GM10847 (cell line): ENCODE measurements around the gene DCAF10.

Experiments used
- POLR2A ChIP-seq: IDR thresholded peaks from 2 replicates; pipeline ENCODE4 v1.6.1; 2011; ENCODE audit not compliant: insufficient read length; ENCODE audit errors: extremely low read depth

Gene DCAF10

DNA sequence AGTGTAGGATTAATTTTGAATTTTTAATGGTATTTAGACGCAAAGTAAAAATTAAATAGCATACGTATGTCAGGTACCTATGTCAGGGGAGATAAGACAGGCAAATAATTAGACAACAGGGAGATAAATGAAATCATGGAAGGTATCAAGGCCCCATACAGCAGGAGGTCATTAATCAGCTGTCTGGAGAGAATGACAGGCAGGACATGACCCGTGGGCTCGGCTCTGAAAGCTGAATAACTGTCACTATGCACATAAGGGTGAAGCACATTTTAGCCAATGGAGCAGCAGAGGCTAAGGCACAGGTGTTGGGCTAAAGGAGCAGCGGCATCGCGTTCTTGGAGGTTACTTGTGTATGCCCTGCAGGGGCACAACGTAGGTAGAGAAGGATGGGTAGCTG, 91.5 kb downstream of the DCAF10 start:
- TF ChIP-seq POLR2A: no peak

DNA sequence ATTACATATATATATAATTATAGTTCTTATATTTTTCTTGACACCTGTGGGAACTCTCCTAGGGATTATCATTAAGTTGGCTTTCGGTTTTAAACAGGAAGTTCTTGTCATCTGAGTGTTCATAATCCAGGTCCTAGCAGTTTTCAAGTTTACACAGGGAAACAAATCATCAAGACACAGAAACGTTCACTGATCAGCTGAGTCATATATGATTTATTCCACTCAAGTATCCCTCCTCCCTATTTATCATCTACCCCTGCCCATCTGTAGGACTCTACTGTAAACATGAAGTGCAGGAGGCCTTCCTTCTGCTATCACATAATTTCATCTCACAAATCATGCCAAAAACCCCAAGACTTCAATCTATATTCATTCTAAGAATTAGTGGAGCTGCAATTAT, 97.1 kb downstream of the DCAF10 start:
- TF ChIP-seq POLR2A: no peak

DNA sequence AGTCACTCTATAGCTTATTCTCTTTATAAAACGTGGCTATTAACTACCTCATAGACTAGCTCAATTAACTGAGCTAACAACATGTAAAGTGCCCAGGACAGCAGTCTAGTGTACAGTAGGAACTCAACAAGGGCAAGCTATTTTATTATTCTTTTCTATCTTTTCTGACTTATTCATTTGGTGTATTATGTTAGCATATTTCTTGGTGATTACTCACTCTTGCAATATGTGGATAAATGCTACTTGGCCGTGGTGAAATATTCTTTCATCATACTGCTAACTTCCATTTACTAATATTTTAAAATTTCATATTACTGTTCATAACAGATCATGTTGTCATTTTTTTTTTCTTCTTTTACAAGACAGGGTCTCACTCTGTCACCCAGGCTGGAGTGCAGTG, 98.4 kb downstream of the DCAF10 start:
- TF ChIP-seq POLR2A: no peak

DNA sequence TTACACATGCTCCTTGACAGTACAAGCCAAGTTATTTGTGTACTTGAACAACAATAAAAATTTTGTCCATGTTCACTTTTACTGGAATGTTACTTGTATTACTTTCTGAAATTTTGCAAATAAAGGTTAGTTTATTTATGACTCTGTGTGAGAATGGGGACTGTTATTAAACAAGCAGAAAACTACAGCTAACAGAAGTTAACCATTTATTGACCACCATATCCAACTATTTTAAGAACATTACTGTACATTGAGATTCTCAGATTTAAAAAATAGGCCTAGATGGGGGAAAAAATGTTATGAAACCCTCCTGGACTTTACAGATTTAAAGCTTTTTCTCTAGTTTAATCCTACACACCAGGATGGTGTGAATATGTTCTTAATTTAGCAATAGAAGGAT, 101.5 kb downstream of the DCAF10 start:
- TF ChIP-seq POLR2A: no peak

DNA sequence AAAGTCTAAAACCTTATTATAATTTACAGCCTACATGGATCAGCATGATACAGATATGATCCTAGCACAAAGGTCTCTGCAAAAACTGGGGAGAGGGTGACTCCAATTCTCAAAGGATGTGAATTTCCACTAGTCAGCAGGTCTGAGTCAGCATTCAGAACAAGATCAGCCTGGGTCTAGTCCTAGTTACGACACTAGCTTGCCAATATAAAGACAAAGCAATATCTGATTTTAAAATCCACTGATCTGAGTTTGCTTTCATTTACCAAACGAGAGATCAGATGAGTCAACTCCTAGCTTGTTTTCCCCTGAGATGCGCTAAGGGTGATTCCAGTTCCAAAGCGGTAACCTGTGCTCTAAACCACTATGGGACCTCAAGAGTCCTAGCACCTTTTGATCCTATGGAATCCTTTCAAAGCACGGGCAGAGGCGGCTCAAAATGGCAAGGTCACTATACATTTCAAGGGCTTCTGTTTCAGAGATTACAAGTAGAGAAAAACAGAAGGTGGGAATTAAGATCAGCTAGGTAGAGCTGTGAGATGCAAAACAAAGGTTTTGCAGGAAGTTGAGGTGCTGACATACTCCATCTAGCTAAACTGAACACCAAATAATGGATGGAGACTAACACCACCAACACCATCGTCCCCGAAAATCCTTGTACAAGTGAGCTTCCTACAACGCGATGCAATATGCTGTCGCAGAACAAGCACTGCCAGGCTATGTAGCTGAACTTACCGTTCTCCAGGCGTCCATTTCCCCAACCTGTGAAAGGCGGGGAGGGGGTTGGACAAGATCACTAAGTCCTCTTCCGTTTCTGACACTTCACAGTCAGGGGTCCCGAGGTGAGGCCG, 102.4 kb downstream of the DCAF10 start:
- TF ChIP-seq POLR2A: no peak

DNA sequence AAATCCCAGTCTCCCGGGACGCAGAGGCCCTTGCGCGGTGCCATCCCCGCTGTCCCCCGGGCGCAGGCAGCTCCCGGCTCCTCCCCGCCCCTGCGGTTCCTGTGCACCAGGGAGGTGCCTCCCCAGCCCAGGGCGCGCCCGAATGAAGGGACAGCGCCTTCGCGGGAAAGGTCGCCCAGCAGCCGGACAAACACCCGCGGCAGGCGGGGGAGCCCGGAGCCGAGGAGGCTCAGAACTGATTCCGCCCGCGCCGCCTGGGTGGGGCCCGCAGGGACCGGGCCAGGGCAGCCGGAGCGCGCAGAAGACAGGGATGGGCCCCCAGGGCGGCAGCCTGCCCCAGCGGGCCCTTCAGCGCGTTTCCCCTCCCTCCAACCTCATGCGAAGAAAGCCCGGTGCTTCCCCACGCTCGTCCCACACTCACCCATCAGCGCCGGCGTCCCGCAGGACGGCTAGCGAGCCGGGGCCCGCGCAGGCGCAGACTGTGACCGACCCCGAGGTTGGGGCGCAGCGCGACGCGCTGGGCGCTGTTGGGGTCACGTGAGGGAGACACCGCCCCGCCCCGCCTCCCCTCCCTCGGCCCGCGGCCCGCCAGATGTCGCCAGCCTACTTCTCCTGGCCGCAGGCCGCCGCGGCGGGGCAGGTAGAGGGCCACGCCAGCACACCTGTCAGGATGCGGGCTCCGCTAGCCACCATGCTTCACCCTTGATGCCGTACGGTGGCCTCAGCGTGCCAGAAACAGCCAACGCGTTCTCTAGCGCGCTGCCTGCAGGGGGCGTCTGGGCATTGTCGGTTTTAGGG, 103.2 kb downstream of the DCAF10 start, which contains the start of gene SLC25A51:
Gene SLC25A51, minus strand, starts transcription at position 481 of the 798 bp plus-strand sequence. CDS start 15,577 bp downstream, outside the sequence.
- peak; percentile 63 for TF ChIP-seq POLR2A

DNA sequence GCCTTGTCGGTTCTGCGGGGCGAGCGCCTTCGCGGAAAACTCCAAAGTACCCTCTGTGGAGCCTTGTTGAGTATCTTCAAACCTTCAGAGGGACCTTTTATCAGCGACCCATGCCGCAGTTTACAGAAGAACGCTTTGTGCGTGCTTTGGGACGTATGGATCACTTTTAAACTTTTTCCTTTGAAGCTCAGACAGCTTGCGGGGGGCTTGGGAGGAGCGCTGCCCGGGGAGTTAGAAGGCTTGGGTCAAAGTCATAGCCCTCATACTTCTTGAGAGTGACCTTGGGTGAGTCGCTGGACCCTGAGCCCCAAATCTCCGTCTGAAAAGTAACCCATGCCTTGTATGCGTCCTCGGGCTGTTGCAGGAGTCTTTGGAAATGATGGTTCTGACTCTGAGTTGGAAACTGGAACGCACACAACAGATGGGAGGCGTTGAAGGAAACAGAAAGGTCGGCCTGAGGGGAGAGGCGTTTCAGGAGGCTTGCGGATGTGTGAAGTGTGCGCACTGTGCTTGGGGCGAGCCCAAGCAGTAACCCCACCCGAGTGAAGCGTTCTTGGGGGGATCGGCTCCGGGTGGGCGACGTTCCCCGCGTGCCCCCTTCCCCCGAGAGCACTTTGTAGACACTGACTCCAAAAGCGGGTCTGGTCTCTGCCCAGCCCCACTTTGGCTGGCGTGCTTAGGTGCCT, 104.0 kb downstream of the DCAF10 start:
- no peak for TF ChIP-seq POLR2A

DNA sequence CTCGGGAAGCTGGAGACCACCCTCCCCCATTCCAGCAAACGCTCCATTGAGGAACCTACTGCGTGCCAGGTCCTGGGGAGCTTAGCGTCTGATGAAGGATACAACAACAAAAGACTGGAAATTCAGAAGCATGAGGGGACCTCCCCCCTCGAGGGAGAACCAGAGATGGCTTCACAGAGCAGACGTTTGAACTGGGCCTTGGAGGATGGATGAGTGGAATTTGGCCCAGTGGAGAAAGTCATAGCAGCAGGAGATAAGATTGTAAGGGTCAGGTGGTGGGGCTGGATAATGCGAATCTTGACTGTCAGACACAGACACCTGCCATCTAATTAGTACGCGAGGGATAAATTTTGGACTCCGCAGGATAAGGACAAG, 104.5 kb downstream of the DCAF10 start:
- no peak for TF ChIP-seq POLR2A

DNA sequence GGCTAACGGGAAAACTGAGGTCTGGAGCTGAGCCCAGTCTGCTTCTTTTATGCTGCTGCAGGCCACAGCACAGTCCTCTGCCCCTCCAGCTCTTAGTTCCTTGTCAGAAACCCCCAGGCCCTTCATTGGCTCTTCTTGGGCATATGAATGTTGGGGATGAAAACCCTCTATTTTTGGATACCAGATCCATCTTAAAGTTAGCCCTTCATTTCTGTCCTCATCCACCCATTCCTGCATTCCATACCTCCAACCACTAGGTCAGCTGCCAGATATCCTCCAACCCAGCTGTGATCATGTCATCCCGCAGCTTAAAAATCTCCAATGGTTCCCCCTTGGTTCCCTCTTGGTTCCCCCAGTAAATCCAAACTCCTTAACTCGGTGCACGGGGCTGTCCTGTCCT, 105.2 kb downstream of the DCAF10 start:
- TF ChIP-seq POLR2A: no peak

DNA sequence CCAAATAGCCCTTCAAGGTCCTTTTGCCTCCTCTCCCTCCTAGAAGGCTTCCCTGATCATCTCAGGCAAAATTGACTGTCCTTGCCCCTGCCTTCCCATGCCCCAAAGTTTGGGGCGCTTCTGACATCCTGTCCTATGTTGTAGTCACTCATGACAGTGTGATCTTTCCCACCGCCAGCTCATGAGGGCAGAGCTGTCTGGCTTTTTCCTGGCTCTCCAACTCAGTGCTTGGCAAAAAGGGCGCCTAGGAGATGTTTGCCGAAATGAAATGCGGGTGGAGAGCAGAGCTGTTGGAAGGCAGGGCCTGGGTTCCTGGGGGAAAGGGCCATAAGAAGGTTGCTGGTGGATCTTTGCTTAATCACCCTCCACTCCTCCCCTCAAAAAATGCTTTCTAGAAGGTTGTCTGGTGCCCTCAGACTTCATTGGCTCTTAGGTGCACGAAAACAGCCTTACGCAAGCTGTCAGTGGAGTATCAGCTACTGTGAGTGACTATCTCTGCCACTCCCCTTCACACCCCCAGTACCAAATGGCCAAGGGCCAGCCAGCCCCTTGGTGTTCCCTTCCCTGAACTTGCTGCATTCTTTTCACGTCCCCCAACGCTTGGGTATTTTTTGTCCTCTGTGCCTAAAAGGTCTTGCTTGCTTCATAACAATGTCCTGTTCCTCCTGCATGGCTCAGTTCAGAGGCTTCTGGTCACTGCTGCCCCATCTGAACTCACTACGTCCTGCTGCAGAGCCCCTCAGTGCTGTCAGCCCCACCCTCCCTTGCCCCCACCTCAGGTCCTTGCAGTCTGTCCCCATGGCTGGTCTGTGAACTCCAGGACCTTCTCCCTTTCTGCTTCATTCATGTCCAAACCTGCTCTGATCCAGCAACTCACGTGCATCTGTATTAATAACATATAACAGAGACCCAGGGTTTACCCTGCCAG, 106.0 kb downstream of the DCAF10 start:
- no peak for TF ChIP-seq POLR2A

DNA sequence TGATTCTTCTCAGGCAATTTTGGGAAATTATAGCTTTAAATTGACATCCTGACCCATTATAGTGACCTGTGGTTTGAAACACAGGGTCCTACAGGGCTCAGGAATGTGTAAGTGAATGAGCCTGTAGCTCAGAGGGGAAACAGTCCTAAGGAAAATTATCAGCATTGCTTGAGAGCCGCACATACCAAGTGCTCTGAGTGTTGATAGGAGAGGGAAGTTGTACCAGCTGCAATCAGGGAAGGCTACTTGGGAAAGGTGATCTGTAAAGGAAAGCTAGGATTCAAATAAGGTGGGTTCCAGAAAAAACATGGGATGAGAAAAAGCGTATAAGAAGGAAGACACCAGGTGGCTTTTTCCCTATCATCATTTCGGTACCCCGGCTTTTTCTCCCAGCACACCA, 107.7 kb downstream of the DCAF10 start:
- TF ChIP-seq POLR2A: no peak

DNA sequence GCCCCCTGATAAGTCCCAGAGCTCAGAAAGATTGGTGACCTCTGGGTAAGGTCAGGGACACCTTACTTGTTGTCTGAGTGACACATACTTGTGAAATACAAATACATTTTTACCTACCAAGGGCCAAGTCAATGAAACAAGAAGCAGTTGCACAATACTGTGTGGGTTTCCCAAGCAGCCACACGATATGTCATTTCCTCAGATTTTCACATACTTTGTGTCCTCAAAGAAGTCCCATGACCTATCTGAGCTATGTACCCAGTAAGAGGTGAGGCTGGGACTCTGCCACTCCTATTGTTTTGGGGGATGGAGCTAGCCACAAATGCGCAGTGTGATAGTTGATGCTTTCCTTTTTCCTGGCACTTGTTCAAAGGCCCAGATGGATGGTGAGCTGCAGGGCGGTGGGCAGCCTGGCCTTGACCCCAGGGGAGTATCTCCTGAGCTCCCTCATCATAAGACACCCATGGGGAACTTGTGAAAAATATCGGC, 108.1 kb downstream of the DCAF10 start:
- TF ChIP-seq POLR2A: no peak

DNA sequence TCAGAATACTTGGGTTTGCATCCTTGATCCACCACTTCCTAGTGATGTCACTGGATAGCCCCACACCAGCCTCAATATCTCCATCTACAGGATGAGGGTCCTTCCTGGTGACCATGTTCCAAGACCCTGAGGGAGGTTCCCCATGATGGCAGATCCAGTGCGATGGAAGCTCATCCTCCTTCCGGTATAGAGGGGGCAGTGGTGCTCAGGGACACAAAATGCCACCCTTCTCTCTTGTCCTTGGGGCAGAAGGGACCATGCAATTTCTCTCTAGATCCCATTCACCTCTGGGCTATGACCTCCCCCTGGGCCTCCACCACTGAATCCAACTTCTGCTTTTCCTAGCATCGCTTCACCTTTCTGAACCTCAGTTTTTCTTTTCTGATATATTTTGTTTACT, 108.7 kb downstream of the DCAF10 start:
- TF ChIP-seq POLR2A: no peak

DNA sequence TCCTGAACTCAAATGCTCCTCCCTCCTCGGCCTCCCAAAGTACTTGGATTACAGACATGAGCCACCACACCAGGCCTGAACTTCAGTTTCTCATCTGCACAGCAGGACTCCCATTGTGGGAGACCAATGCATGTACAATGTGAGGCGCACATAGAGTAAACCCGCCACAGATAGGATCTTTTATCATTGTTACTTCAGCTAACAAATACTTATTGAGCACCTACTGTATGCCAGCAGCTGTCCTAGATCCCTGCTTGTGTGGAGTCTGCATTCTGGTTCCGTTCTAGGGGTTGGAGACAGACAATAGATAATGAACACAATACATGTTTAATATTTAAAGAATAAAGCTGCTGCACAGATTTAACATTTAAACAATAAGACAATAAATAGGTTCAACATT, 109.7 kb downstream of the DCAF10 start:
- no peak for TF ChIP-seq POLR2A

DNA sequence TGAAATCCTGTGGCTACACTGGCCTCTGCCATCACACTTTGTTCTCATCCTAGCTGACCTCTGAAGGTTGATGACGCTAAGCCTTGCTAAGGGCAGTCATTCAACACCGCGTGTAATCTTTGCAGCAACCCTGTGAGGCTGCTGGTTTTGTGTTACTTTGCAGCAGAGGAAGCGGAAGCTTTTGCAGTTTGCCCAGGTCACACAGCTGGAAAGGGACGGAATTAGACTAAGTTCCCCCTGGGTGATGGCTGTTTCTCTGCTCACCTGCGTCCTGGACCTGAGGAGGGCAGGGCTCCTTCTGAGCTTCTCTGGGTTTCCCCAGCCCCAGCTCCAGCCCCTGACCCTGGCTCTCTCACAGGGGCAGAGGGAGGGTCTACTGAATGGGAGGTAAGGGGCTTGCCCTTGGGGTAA, 110.7 kb downstream of the DCAF10 start:
- no peak for TF ChIP-seq POLR2A
